Epithelial cell of prostate (primary cell): ENCODE results near the gene MAGEA8.
"Not testable (repeated sequence)": the region's sequence is repeated elsewhere in the genome, so short reads cannot be mapped to it uniquely, and the experiment has no call there.

ENCODE experiments used
- DNase-seq: peaks from one replicate; pipeline ENCODE4 v3.0.0-alpha.2; 2011; ENCODE audit warnings: low read depth, low spot score
- H3K27ac ChIP-seq: fragments of 450-650 bp; 2 replicates; pipeline ENCODE4 v1.5.1; 2017; ENCODE audit warnings: mild to moderate bottlenecking

MAGEA8 gene

GRCh38 chrX:149903889-149904748, 23.1 kb downstream of the MAGEA8 start:
- DNase-seq: no peak
- H3K27ac ChIP-seq: no peak overlapping the region

GRCh38 chrX:149908308-149908707, 27.3 kb downstream of the MAGEA8 start:
- no peak for DNase-seq

GRCh38 chrX:149908727-149909126, 27.7 kb downstream of the MAGEA8 start:
- H3K27ac ChIP-seq: no peak overlapping the region
- no peak for DNase-seq

More at GRCh38 chrX:149908308-149908707, 27.3 kb downstream of the MAGEA8 start:
- no peak overlapping the region for H3K27ac ChIP-seq

GRCh38 chrX:149909324-149910177, 28.6 kb downstream of the MAGEA8 start:
- no peak overlapping the region for H3K27ac ChIP-seq
- DNase-seq: peak; percentile 22

- no peak overlapping the region for H3K27ac ChIP-seq
Measured at GRCh38 chrX:149910178-149910695, 29.3 kb downstream of the MAGEA8 start.

DNA sequence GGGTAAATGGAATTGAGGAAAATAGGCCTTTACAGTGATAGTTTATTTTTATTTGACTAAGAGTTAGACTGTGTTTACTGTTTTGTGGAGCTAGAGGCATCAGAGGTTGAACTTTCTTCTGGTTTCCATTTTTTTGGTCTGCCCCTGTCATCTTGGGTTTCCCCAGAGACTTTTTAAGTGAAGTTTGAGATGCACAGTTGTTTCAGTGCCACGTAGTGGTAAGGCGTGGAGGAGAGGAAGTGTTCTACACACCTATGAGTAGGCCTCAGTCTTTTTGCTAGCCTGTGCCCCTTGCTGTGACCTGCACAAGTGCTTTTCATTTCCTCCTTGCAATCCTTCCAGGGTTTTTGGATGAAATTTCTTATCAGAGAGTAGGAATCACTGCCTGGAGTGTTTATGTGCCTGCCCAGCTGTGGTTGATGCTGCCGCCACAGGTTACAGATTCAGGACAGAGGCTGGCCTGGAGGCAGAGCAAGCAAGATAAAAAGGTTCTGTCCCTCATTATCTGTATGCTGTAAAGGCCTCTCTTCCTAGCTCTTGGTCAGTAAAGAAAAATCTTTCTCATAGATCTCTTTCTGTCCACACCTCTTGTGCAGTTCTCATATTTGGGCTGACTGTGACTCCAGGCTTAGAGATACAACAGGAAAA, 35.9 kb downstream of the MAGEA8 start:
- no peak for DNase-seq
- no peak overlapping the region for H3K27ac ChIP-seq

More at GRCh38 chrX:149910178-149910695, 29.3 kb downstream of the MAGEA8 start:
- no peak for DNase-seq

DNA sequence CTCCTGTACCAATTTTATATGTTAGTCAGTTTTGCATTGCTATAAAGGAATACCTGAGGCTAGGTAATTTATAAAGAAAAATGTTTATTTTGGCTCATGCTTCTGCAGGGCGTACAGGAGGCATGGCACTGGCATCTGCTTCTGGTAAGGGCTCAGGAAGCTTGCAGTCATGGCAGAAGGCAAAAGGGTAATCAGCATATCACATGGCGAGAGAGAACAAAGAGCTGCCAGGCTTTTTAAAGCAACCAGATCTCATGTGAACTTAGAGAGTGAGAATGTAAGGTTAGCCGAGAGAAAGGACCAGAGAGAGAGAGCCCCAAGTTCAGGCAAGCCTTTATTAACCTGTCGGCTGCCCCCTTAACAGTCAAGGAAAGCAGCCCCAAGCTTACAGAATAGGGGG, 42.9 kb downstream of the MAGEA8 start:
- not testable (repeated sequence) for H3K27ac ChIP-seq, DNase-seq

DNA sequence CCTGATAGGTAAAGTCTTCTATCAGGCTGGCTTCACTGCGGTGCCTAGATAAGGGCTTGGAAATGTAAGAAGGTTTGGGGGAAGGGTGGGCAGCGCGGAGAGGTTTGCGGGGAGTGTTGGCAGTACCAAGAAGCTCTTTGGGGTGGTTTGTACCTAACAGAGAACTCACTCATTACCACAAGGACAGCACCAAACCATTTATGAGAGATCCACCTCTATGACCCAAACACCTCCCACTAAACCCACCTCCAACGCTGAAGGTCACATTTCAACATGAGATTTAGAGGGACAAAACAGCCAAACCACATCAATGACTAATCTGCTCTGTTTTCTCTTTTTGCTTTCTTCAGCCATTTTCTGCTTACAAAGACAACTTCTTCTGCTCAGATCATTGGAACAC, 43.5 kb downstream of the MAGEA8 start:
- DNase-seq, H3K27ac ChIP-seq: not testable (repeated sequence)

DNA sequence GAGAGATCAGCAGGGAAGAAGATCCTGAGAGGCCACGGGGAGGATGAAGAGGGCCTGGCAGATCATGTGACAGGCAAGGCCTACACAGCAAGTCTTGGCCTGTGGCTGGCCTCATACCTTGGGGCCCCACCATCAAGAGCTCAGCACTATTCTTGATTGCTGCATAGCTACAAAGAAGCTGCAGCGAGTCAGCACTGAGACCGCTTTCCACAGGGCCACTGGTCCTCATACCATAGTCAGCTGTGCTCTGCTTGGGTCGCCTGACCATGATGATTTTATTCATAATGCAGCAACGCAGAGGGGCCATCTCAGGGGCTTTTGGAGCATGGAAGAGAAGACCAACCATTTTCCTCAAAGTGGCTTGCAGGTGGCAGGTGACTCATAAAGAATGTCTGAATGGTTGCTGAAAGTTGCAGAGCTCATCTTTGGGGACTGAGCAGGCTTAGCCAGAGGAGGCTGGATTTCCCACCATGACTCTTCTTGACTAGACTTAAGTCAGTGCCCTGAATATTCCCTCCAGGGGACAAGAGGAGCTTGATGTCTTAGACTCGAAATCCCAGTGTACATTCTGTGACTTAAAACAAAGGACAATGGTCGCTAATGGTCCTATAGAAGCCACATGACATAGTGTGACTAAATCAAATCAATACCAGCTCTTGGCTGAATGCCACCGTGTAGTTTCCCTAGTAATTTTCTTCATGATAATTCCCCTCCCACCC, 46.4 kb downstream of the MAGEA8 start:
- H3K27ac ChIP-seq, DNase-seq: not testable (repeated sequence)

DNA sequence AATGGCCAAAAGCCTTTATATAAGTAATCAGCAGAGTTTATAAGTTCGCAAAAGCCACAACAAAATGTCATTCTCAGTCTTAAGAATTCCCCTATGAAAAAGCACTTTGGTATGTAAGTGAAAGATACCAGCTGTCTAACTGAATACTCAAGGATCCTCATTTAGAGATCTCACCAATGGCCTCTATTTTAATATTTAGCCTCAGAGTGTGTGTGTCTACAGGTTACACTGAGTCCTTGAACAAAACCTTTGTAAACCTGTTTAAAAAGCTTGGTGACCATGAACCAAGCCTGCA, 46.9 kb downstream of the MAGEA8 start:
- not testable (repeated sequence) for H3K27ac ChIP-seq, DNase-seq

GRCh38 chrX:149928635-149929034, 47.7 kb downstream of the MAGEA8 start:
- not testable (repeated sequence) for DNase-seq, H3K27ac ChIP-seq

GRCh38 chrX:149929400-149929799, 48.4 kb downstream of the MAGEA8 start, which contains the start of gene HSFX4:
Gene HSFX4 (plus strand): TSS chrX:149929573. CDS start chrX:149929645, 72 bp downstream.
- DNase-seq, H3K27ac ChIP-seq: not testable (repeated sequence)

DNA sequence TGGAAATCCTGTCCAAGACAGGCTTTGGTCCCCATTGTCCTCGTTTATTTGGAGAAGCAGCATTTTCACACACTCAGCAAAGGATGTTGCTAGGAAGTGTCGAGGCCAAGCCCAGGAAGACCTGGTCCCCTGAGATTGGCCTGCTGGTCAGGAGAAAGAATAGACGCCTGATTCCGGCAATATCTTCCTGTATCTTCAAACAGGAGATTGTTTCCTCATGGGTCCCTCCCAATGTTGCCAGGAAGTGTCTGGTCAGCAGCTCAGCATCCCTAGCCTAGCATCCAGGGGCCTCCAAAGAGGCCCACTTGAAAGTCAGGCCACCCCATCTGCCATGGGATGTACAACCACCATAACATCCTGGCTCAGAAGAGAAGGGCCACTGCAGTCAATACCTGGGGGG, 50.4 kb downstream of the MAGEA8 start:
- not testable (repeated sequence) for DNase-seq, H3K27ac ChIP-seq

DNA sequence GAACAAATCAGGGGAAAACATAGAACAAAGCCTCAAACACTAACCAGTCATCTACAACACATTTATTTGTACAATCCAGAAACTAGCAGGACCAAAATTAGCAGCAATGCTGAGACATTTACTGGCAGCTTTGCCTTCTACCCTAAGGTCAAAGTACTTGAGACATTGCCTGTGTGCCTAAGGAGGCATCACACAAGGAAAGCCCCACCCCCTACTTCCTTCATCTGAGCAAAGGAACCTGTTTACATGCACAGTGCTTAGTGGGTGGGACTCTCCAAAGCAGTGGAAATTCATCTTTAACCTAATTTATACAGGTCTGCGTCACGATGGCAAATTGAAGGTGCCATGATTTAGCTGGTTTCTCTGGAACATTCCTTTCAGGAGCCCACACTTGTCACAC, 51.2 kb downstream of the MAGEA8 start:
- not testable (repeated sequence) for H3K27ac ChIP-seq, DNase-seq

DNA sequence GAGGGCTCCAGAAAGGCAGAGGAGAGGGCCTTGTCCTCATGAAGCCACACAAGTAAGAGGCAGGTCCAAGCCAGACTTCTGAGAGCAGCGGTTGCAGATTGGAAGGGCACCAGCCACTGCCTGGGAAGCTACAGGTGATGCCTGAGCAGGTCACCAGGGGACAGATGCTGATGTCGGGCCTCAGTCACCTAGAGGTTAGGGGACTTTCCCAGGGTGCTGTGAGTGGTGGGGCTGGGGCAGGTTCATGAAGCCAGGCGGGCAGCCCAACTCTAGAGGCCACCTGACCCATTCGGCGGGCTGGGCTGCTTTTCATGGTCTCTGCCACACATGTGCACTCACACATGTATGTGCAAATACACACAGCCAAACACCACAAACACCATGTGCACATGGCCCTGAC, 52.0 kb downstream of the MAGEA8 start:
- not testable (repeated sequence) for H3K27ac ChIP-seq

DNA sequence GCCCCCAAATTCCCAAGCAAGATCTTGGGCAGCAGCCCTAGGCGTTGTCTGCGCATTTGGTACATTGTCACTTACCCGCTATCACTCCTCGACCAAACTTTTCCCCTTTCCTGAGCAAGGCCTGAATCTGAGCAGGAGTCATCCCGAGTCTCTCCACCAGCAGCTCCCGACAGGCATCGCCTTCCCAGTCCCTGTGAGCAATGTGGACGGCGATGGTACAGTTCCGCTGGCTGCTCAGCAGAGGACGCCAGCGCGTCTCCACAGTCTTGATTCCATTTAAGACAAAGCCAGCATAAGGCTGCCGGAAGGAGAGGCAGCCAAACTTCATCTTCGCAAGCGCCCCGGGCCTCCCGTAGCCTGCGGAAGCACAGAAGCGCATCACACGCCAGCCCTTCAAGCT, 52.6 kb downstream of the MAGEA8 start:
- DNase-seq, H3K27ac ChIP-seq: not testable (repeated sequence)

More for the DNA sequence above, 52.0 kb downstream of the MAGEA8 start:
- DNase-seq: not testable (repeated sequence)
